Mesendoderm (in vitro differentiated cells): Measurements from ENCODE around the gene SLC39A11.
A peak's percentile ranks its signal among the peaks of the same experiment; 100 is the strongest.

Source experiments
- DNase-seq: peaks from one replicate; pipeline ENCODE4 v3.0.0; 2013
- H2AK5ac ChIP-seq: 2 replicates; pipeline ENCODE4 v1.6.1; 2013; ENCODE audit warnings: low read length, inconsistent platforms
- H2BK120ac ChIP-seq: 2 replicates; pipeline ENCODE4 v1.6.1; 2013; ENCODE audit warnings: low read depth, mild to moderate bottlenecking, low read length, moderate library complexity, mixed read lengths
- H2BK15ac ChIP-seq: replicated peaks from 2 replicates; pipeline ENCODE4 v1.6.1; 2013; ENCODE audit warnings: low read depth, mild to moderate bottlenecking, moderate library complexity
- H2BK5ac ChIP-seq: 2 replicates; pipeline ENCODE4 v1.6.1; 2013; ENCODE audit warnings: low read length, inconsistent platforms
- H3K18ac ChIP-seq: 2 replicates; pipeline ENCODE4 v1.6.1; 2013; ENCODE audit warnings: mild to moderate bottlenecking, low read length, mixed read lengths
- H3K23ac ChIP-seq: one replicate; pipeline ENCODE4 v1.6.1; 2013; ENCODE audit warnings: low read length
- H3K27ac ChIP-seq: 2 replicates; pipeline ENCODE4 v1.5.1; 2013; ENCODE audit warnings: low read depth, mild to moderate bottlenecking, inconsistent platforms, low read length, moderate library complexity
- H3K27me3 ChIP-seq: 2 replicates; pipeline ENCODE4 v1.6.1; 2013; ENCODE audit warnings: low read length, control low read depth, mild to moderate bottlenecking, inconsistent platforms; ENCODE audit not compliant: insufficient read depth, poor library complexity
- H3K36me3 ChIP-seq: 2 replicates; pipeline ENCODE4 v1.6.1; 2013; ENCODE audit warnings: low read length, inconsistent platforms; ENCODE audit not compliant: control insufficient read depth, insufficient read depth
- H3K4ac ChIP-seq: one replicate; pipeline ENCODE4 v1.6.1; 2013; ENCODE audit warnings: low read depth, mild to moderate bottlenecking, low read length, moderate library complexity
- H3K4me1 ChIP-seq: 2 replicates; pipeline ENCODE4 v1.6.1; 2013; ENCODE audit warnings: low read depth, low read length, inconsistent platforms; ENCODE audit not compliant: control insufficient read depth
- H3K4me2 ChIP-seq: 2 replicates; pipeline ENCODE4 v1.6.1; 2013; ENCODE audit warnings: low read length
- H3K4me3 ChIP-seq: 2 replicates; pipeline ENCODE4 v1.5.1; 2013; ENCODE audit warnings: mild to moderate bottlenecking, low read length
- H3K56ac ChIP-seq: one replicate; pipeline ENCODE4 v1.6.1; 2013; ENCODE audit warnings: low read length
- H3K79me1 ChIP-seq: 2 replicates; pipeline ENCODE4 v1.6.1; 2013; ENCODE audit warnings: low read length, inconsistent platforms
- H3K79me2 ChIP-seq: 2 replicates; pipeline ENCODE4 v1.6.1; 2013; ENCODE audit warnings: mild to moderate bottlenecking, low read length; ENCODE audit not compliant: control insufficient read depth, insufficient read depth
- H3K9ac ChIP-seq: 2 replicates; pipeline ENCODE4 v1.6.1; 2013; ENCODE audit warnings: low read length, inconsistent platforms
- H4K5ac ChIP-seq: one replicate; pipeline ENCODE4 v1.6.1; 2013; ENCODE audit warnings: low read length
- H4K8ac ChIP-seq: one replicate; pipeline ENCODE4 v1.6.1; 2013; ENCODE audit warnings: low read depth, mild to moderate bottlenecking, control low read depth, low read length, moderate library complexity
- WGBS: extraction: QIAGEN DNeasy Blood & Tissue Kit; methylation state at CpG from one replicate; pipeline ENCODE4 v1.1.7; 2013; ENCODE audit warnings: low lambda C conversion rate, missing lambda C conversion rate; ENCODE audit not compliant: insufficient coverage; ENCODE audit errors: extremely low coverage; 5-methylcytosine and 5-hydroxymethylcytosine counted together

Gene SLC39A11

GRCh38 chr17:72921347-72922054, 171.0 kb downstream of the SLC39A11 start:
- Histone ChIP-seq H4K5ac (no peak overlapping the region), H3K4me2 (no peak overlapping the region), H3K36me3 (no peaks in the 10 kb centered on the region), H2BK5ac (no peak overlapping the region), H2AK5ac (no peak overlapping the region), H3K79me1 (no peaks in the 10 kb centered on the region), H2BK15ac (no peak overlapping the region), H3K4me1 (no peaks in the 10 kb centered on the region), H3K23ac (no peak overlapping the region), H3K9ac (no peak overlapping the region), H2BK120ac (no peak overlapping the region), H3K56ac (no peak overlapping the region), H3K4me3 (no peak overlapping the region), H3K27ac (no peak overlapping the region), H3K18ac (no peak overlapping the region), H4K8ac (no peak overlapping the region), H3K4ac (no peak overlapping the region), H3K27me3 (no peaks in the 10 kb centered on the region), H3K79me2 (no peaks in the 10 kb centered on the region)
- no peak for DNase-seq
- no CpG with 5 or more reads among the region's 5 CpGs for WGBS

- no peak overlapping the region for H3K9ac ChIP-seq
- no peak overlapping the region for H4K5ac ChIP-seq
- no peak overlapping the region for H3K56ac ChIP-seq
- H4K8ac ChIP-seq = no peak overlapping the region
- no peak overlapping the region for H2AK5ac ChIP-seq
- no peak for DNase-seq
- no peak overlapping the region for H3K4me2 ChIP-seq
- no peak overlapping the region for H2BK120ac ChIP-seq
- 100% methylated on average over 2 of the region's 2 CpGs for WGBS
- H3K23ac ChIP-seq = no peak overlapping the region
- H3K4me3 ChIP-seq = no peak overlapping the region
- H3K27ac ChIP-seq = no peak overlapping the region
- H3K4me1 ChIP-seq = no peaks in the 10 kb centered on the region
- H3K36me3 ChIP-seq = no peaks in the 10 kb centered on the region
- no peak overlapping the region for H3K18ac ChIP-seq
- H2BK5ac ChIP-seq = no peak overlapping the region
- H3K79me2 ChIP-seq = no peaks in the 10 kb centered on the region
- no peak overlapping the region for H3K4ac ChIP-seq
- no peak overlapping the region for H2BK15ac ChIP-seq
- no peaks in the 10 kb centered on the region for H3K27me3 ChIP-seq
- no peaks in the 10 kb centered on the region for H3K79me1 ChIP-seq
These were observed 172.0 kb downstream of the SLC39A11 start for GRCh38 chr17:72920513-72920912.

- H3K4me3 ChIP-seq = no peak overlapping the region
- no peak overlapping the region for H3K9ac ChIP-seq
- H3K36me3 ChIP-seq = no peaks in the 10 kb centered on the region
- H3K56ac ChIP-seq = no peak overlapping the region
- H3K27ac ChIP-seq = no peak overlapping the region
- no peak overlapping the region for H2BK120ac ChIP-seq
- H3K4me1 ChIP-seq = no peaks in the 10 kb centered on the region
- no CpG with 5 or more reads among the region's 8 CpGs for WGBS
- no peaks in the 10 kb centered on the region for H3K27me3 ChIP-seq
- no peak for DNase-seq
- no peak overlapping the region for H2BK15ac ChIP-seq
- H3K4ac ChIP-seq = no peak overlapping the region
- H2AK5ac ChIP-seq = no peak overlapping the region
- H3K79me2 ChIP-seq = no peaks in the 10 kb centered on the region
- no peaks in the 10 kb centered on the region for H3K79me1 ChIP-seq
- H3K18ac ChIP-seq = no peak overlapping the region
- H3K23ac ChIP-seq = no peak overlapping the region
- H2BK5ac ChIP-seq = no peak overlapping the region
- no peak overlapping the region for H4K8ac ChIP-seq
- no peak overlapping the region for H3K4me2 ChIP-seq
- no peak overlapping the region for H4K5ac ChIP-seq
These were observed 175.5 kb downstream of the SLC39A11 start for GRCh38 chr17:72916991-72917390.

GRCh38 chr17:72915625-72916081, 176.8 kb downstream of the SLC39A11 start:
- Histone ChIP-seq H3K36me3 (no peaks in the 10 kb centered on the region), H3K27ac (no peak overlapping the region), H3K79me1 (no peaks in the 10 kb centered on the region), H2BK15ac (no peak overlapping the region), H3K18ac (no peak overlapping the region), H2BK120ac (no peak overlapping the region), H2AK5ac (no peak overlapping the region), H4K5ac (no peak overlapping the region), H3K9ac (no peak overlapping the region), H3K4me2 (no peak overlapping the region), H3K79me2 (no peaks in the 10 kb centered on the region), H3K4me3 (no peak overlapping the region), H3K23ac (no peak overlapping the region), H3K4me1 (no peaks in the 10 kb centered on the region), H3K56ac (no peak overlapping the region), H2BK5ac (no peak overlapping the region), H3K4ac (no peak overlapping the region), H3K27me3 (no peaks in the 10 kb centered on the region), H4K8ac (no peak overlapping the region)
- no peak for DNase-seq
- WGBS = no CpG with 5 or more reads among the region's 10 CpGs

- no peak overlapping the region for H3K27ac ChIP-seq
- no peak overlapping the region for H2BK5ac ChIP-seq
- H3K56ac ChIP-seq = no peak overlapping the region
- no peak overlapping the region for H3K4me3 ChIP-seq
- no peaks in the 10 kb centered on the region for H3K27me3 ChIP-seq
- no peaks in the 10 kb centered on the region for H3K79me2 ChIP-seq
- no peak overlapping the region for H2BK15ac ChIP-seq
- no peak overlapping the region for H2AK5ac ChIP-seq
- H3K36me3 ChIP-seq = no peaks in the 10 kb centered on the region
- H3K9ac ChIP-seq = no peak overlapping the region
- no peak overlapping the region for H2BK120ac ChIP-seq
- no peak overlapping the region for H3K23ac ChIP-seq
- no peak overlapping the region for H4K5ac ChIP-seq
- H3K79me1 ChIP-seq = no peaks in the 10 kb centered on the region
- H3K4ac ChIP-seq = no peak overlapping the region
- peak; percentile 20 for DNase-seq
- H4K8ac ChIP-seq = no peak overlapping the region
- H3K18ac ChIP-seq = no peak overlapping the region
- H3K4me2 ChIP-seq = no peak overlapping the region
- no peaks in the 10 kb centered on the region for H3K4me1 ChIP-seq
- WGBS = no CpG with 5 or more reads among the region's 5 CpGs
These were observed 179.3 kb downstream of the SLC39A11 start for GRCh38 chr17:72913142-72913682.

GRCh38 chr17:72906306-72906705, 186.2 kb downstream of the SLC39A11 start:
- Histone ChIP-seq H3K27me3 (no peaks in the 10 kb centered on the region), H3K4me3 (no peak overlapping the region), H3K79me2 (no peaks in the 10 kb centered on the region), H3K23ac (no peak overlapping the region), H3K56ac (no peak overlapping the region), H3K4me2 (no peak overlapping the region), H3K79me1 (no peaks in the 10 kb centered on the region), H3K36me3 (no peaks in the 10 kb centered on the region), H3K27ac (no peak overlapping the region), H4K5ac (no peak overlapping the region), H3K9ac (no peak overlapping the region), H4K8ac (no peak overlapping the region), H2BK120ac (no peak overlapping the region), H3K4me1 (peaks cover 2% of the 10 kb centered on the region), H2AK5ac (no peak overlapping the region), H2BK15ac (no peak overlapping the region), H3K18ac (no peak overlapping the region), H2BK5ac (no peak overlapping the region), H3K4ac (no peak overlapping the region)
- no CpG with 5 or more reads among the region's 3 CpGs for WGBS
- no peak for DNase-seq
